ENCODE measurements around the gene BCAS3.
"Not testable (repeated sequence)": the region's sequence is repeated elsewhere in the genome, so short reads cannot be mapped to it uniquely, and the experiment has no call there.

Gene BCAS3

GRCh38 chr17:61338874-61339478 lies 661.3 kb downstream of the BCAS3 start:
- DNase-seq (ENCODE audit: low spot score) = no peak

- DNase-seq (ENCODE audit: low spot score) = no peak
These were observed 663.0 kb downstream of the BCAS3 start for GRCh38 chr17:61340431-61341209.

GRCh38 chr17:61343576-61343975 lies 665.9 kb downstream of the BCAS3 start:
- no peak for DNase-seq (ENCODE audit: low spot score)

GRCh38 chr17:61345061-61345460 lies 667.4 kb downstream of the BCAS3 start:
- DNase-seq (ENCODE audit: low spot score) = no peak

GRCh38 chr17:61345825-61346666 lies 668.4 kb downstream of the BCAS3 start:
- DNase-seq (ENCODE audit: low spot score) = no peak

- DNase-seq (ENCODE audit: low spot score) = no peak
These were observed 671.7 kb downstream of the BCAS3 start for GRCh38 chr17:61349350-61349749.

- DNase-seq (ENCODE audit: low spot score) = no peak
These were observed 674.2 kb downstream of the BCAS3 start for GRCh38 chr17:61351745-61352407.

GRCh38 chr17:61352408-61352770 lies 674.7 kb downstream of the BCAS3 start:
- DNase-seq (ENCODE audit: low spot score) = no peak

- no peak for DNase-seq (ENCODE audit: low spot score)
These were observed 675.3 kb downstream of the BCAS3 start for GRCh38 chr17:61352781-61353491.

- no peak for DNase-seq (ENCODE audit: low spot score)
These were observed 676.0 kb downstream of the BCAS3 start for GRCh38 chr17:61353615-61354014.

- no peak for DNase-seq (ENCODE audit: low spot score)
These were observed 677.5 kb downstream of the BCAS3 start for GRCh38 chr17:61354895-61355874.

- not testable (repeated sequence) for DNase-seq (ENCODE audit: low spot score)
These were observed 679.4 kb downstream of the BCAS3 start for GRCh38 chr17:61357061-61357460.

GRCh38 chr17:61359513-61359912 lies 681.9 kb downstream of the BCAS3 start:
- DNase-seq (ENCODE audit: low spot score) = not testable (repeated sequence)

GRCh38 chr17:61360318-61360943 lies 682.8 kb downstream of the BCAS3 start:
- no peak for DNase-seq (ENCODE audit: low spot score)

GRCh38 chr17:61361084-61361483 lies 683.4 kb downstream of the BCAS3 start:
- DNase-seq (ENCODE audit: low spot score) = no peak

GRCh38 chr17:61362396-61362795 lies 684.7 kb downstream of the BCAS3 start:
- DNase-seq (ENCODE audit: low spot score) = no peak

- no peak for DNase-seq (ENCODE audit: low spot score)
These were observed 685.4 kb downstream of the BCAS3 start for GRCh38 chr17:61362852-61363600.

- DNase-seq (ENCODE audit: low spot score) = no peak
These were observed 686.2 kb downstream of the BCAS3 start for GRCh38 chr17:61363601-61364462.

Measured in CD4-positive, alpha-beta T cell treated with Interleukin-15 for 4 hours (primary cell).